ENCODE measurements around the gene HSFX1.

The HSFX1 gene

DNA sequence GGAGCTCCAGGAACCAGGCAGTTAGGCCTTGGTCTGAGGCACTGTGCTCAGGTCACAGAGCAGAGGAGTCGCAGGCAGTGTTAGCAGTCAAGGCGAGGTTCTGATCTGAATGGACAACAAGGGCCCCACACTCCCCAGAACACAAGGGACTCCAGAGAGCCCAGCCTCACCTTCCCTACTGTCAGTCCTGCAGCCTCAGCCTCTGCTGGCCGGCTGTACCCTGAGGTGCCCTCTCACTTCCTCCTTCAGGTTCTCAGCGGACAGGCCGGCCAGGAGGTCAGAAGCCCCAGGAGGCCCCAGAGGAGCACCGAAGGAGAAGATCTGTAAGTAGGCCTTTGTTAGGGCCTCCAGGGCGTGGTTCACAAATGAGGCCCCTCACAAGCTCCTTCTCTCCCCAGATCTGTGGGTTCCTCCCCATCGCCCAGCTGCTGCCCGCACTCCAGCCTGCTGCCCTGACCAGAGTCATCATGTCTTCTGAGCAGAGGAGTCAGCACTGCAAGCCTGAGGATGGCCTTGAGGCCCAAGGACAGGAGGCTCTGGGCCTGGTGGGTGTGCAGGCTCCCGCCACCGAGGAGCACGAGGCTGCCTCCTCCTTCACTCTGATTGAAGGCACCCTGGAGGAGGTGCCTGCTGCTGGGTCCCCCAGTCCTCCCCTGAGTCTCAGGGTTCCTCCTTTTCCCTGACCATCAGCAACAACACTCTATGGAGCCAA, 34.0 kb downstream of the HSFX1 start:
- no peak for DNase-seq (ENCODE audit: low read depth in 2 of 2)

DNA sequence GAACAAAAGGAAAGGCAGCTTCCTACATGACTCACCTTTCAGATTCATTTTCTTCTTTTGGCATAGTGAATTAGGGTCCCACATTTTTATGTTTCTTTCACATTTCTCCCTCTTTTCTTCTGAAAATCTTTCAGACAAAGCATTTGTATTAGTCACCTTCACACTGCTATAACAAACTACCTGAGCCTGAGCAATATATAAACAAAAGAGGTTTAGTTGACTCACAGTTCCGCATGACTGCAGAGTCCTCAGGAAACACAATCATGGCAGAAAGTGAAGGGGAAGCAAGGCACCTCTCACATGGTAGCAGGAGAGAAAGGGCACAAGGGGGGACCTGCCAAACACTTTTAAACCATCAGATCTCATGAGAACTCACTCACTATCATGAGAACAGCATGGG, 44.8 kb downstream of the HSFX1 start:
- no peak for DNase-seq (ENCODE audit: low read depth in 2 of 2)

DNA sequence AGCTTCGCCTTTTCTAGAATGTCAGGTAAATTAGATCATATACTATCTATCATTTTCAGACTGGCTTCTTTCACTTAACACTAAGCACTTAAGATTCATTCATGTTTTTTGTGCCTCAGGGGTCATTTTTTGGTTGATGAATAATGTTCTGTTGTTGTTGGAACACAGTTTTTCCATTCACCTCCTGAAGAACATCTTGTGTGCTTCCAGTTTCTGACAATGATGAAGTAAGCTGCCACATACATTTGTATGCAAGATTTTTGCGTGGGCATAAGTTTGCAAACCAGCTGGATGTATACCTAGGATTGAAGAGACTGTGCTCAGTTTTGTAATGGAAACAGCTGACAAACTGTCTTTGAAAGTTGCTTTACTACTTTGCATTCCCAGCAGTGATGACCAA, 45.5 kb downstream of the HSFX1 start:
- DNase-seq (ENCODE audit: low read depth in 2 of 2) = no peak

DNA sequence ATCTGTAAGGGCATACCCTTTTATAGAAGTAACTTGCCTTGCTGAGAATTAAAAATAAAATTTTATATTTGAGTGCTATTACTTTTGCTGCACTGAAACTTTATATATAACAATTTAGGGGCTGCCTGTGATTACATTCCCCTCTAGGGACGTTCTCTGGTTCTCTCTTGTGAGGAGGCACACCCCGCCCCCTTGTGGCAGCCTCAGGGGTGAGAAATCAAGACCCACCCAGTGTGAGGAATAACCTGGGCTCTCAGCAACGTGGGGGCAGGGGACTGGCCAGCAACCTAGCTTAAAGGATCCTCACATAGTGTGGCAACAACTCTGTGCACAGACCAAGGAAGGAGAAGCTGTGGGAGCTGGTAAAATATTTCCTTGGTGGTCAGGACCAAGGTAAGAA, 51.6 kb downstream of the HSFX1 start:
- peak in 1 of 2 donors; percentile 42 for DNase-seq (ENCODE audit: low read depth in 2 of 2)

Measured in stimulated activated CD4-positive, alpha-beta T cell treated with anti-CD3 and anti-CD28 coated beads, Interleukin-15, amount 100 ng/mL, for 48 hours (primary cell).